GM19351 (cell line): ENCODE measurements around the gene MPZL3.

Source experiments
- ATAC-seq: cut with Tn5 transposase; IDR thresholded peaks from one replicate; pipeline ENCODE4 v1.9.1; 2021; ENCODE audit warnings: mild to moderate bottlenecking, moderate library complexity; ENCODE audit not compliant: unreplicated experiment

MPZL3 gene, protein sequence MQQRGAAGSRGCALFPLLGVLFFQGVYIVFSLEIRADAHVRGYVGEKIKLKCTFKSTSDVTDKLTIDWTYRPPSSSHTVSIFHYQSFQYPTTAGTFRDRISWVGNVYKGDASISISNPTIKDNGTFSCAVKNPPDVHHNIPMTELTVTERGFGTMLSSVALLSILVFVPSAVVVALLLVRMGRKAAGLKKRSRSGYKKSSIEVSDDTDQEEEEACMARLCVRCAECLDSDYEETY

GRCh38 chr11:118251858-118252652, at the start of gene MPZL3:
Gene MPZL3 (minus strand): TSS chr11:118252365. CDS start chr11:118252294, 71 bp downstream.
- ATAC-seq = peak; percentile 73

DNA sequence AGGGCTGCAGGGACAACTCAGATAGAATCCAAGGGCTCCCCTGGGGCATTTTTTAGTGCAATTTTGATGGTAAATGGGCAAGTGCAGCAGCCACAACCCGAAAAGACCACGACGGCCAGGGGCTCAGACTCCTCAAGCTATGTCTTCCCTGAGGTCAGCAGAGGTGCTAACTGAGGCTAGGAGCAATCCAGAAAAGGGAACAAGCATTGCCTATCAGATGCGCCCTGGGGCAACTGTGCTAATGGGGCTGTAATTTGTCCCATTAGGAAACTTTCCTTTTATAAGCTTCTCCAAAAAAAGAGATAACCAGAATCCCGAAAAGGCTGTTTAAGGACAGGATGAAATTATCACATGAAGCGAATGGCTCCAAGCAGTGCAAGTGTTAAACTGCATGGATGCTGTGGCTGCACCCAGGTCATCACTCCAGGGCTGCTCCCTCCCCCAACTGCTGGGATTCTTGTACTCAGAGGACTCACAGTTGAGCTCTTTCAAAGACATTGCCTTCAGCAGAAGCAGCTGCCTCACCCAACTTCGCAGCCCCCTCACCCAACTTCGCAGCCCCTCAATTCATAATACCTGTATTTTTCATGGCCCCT, 49.5 kb upstream of the MPZL3 start:
- ATAC-seq = no peak

DNA sequence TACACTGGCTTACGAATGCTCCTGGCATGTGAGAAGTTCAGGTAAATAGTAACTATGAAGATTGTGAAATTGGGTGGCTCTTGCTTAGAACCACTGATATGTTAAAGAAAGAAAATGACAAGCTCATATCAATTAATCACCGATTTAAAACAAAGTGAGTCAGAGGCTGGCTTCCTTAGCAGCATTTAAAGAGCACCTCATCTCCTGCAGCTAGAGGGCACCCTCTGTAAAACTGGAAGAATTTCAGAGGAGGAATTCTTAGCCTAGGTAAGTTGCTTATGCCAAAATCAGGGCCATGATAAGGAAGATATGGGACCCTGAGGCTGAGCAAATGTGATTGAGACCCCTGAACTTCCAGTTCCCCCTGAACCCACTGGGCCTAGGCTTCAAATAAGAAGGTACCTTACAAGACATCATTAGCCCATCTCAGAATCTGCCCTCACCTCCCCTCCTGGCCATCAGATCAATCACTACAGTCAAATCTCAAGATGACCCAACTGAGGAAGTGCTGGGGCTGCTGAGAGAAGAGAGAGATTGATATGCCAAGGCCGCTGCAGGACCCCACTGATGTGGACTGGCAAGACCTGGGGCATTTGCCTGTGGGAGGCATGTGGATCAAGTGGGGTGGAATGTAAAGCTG, 43.8 kb upstream of the MPZL3 start:
- no peak for ATAC-seq

DNA sequence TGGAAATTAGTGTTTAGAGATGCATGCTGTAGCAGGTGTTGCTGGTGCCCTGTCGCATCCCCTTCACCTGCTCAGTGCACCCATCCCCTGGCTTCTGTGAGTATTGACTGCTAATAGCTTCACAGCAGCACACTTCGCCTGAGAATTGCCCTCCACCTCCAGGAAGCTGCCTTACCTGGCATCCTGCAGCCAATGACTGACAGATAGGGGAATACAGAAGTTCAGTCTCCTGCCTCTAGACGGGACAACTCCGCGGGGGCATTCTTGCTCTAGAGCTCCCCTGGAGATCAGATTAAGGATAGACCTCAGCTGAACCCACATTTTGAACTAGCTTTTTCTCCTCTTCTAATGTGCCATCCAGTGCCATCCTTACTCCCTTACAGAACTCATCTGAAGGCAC, 43.0 kb upstream of the MPZL3 start:
- no peak for ATAC-seq

DNA sequence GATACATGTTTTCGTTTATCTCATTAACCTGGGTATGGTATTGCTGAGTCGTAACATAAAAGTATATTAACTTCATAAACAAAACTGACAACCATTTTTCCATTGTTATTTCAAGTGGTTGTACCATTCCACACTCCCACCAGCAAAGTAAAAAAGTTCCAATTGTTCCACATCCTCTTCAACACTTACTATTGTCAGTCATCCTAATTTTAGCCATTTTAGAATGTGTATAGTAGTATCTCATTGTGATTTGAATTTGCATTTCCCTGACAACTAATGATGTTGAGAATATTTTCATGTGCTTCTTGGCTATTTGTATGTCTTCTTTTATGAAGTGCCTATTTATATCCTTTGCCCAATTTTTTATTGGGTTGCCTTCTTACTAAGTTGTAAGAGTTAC, 41.9 kb upstream of the MPZL3 start:
- no peak for ATAC-seq

DNA sequence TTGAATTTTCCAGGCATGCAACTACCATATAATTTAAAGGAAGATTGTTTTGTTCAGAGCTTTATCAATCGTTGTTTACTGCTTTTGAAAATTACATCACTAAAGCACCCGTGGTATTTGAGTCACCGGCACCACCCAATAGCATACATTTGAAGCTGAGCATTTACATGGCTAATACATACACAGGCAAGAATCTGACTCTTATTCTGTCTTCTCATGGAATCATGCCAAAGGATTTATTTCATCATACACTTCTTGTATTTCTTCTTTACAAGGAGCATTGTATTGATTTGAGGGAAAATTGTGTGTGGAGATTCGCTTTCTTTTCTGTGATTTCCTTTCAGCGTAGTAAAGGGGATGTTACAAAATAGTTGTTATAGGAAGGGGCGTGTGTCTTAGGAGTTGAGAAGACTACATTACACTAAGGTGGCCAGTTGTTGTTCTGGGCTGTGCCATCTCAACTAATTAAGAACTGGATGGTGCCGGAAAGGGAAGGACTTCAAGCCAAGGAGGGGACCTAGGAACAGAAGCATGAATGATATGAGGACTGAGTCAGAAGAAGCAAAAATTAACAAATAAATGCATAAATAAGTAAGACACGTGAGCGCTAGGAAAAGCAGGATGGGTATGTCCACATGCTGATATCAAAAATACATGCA, 39.4 kb upstream of the MPZL3 start:
- no peak for ATAC-seq

GRCh38 chr11:118290923-118291322, 38.8 kb upstream of the MPZL3 start:
- no peak for ATAC-seq

- ATAC-seq = no peak
These were observed 37.2 kb upstream of the MPZL3 start for GRCh38 chr11:118289401-118289800.

DNA sequence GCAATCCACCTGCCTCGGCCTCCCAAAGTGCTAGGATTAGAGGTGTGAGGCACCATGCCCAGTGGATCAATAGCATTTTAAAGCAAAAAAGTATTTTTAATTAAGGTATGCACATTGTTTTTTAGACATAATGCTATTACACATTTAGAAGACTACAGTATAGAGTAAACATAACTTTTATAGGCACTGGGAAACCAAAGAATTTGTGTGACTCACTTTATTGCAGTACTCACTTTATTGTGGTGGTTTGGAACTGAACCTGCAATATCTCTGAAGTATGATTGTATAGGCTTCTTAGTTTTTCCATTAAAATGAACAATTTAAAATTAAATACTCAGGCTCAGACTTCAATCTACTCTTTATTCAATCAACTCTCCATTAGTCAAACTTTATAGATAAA, 34.8 kb upstream of the MPZL3 start:
- ATAC-seq = no peak

GRCh38 chr11:118286545-118286944, 34.4 kb upstream of the MPZL3 start:
- ATAC-seq = no peak

GRCh38 chr11:118283756-118284350, 31.7 kb upstream of the MPZL3 start:
- ATAC-seq = no peak

DNA sequence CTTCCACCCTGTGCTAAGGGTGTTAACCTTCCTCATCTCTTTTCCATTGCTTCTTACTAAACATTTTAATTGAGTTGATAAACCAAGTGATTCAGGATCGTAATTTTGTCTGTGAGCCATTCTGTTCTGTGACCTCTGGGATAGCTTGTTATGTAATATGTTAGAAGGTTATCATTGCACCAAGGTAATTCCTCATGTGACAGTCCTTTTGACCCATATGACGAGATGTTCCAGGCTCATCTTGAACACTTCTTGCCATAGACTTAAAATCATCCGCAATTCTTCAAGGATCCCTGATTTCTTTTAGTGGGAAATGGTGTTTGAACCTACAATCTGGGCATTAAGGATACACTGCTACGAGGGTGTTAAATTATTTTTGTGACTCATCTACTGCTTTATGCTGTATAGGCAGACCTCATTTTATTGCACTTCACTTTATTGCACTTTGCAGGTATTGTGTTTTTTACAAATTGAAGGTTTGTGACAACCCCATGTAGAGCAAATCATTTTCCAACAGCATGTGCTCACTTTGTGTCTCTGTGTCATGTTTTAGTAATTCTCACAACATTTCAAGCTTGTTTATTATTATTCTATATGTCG, 31.0 kb upstream of the MPZL3 start:
- no peak for ATAC-seq

- ATAC-seq = no peak
These were observed 30.4 kb upstream of the MPZL3 start for GRCh38 chr11:118282606-118283005.

DNA sequence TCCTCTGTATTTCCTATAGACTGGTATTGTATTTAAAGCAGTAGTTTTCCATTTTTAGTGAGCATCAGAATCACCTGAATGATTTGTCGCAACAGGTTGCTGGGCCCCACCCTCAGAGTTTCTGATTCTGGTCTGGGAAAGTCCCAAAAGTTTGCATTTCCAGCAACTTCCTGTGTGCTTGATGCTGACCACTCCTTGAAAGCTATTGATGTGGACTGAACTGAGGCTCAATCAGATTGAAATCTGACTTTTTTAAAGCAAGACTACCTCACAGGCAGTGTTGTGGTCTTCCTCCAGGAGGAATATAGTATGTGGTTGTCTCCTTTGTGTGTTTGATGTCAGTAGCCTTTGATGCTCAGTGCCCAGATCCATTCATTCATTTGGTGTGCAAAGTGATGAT, 29.1 kb upstream of the MPZL3 start:
- ATAC-seq = no peak

DNA sequence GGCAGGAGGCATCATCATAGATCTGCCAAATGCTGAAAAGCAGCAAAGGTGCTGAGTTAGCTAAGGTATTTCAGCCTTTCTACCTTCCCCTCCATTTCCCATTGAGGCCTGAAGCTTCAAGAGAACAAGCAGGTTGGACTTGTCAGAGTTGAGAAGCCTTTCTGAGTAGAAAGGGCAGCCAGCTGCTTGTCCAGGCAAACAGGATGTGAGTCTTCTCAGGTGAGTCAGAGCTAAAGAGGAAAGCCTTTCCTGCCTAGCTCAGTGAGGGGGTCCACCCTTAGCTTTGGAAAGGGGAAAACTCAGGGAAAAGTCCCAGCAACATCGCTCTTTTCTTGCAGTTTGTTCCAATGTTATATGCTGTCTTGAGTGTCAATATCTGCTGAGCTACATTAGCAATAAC, 25.1 kb upstream of the MPZL3 start:
- ATAC-seq = no peak

DNA sequence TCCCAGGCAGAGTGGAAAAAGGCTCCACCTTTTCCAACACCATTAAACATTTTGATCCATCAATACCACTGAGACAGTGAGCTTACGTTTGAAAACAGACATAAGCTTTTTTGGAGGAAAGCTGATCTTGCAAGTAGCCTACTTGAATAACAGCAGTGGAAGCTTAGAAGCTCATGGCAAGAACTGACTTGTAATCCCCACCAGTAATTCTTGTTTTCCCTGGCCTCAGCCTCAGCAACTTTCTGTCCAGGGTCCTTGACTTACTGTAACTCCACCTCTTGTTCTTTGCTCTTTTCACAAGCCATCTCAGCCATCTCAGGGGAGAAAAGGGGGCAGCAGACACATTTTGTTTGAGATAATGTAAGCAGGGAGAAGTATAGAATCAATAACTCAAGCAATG, 24.3 kb upstream of the MPZL3 start:
- ATAC-seq = no peak

DNA sequence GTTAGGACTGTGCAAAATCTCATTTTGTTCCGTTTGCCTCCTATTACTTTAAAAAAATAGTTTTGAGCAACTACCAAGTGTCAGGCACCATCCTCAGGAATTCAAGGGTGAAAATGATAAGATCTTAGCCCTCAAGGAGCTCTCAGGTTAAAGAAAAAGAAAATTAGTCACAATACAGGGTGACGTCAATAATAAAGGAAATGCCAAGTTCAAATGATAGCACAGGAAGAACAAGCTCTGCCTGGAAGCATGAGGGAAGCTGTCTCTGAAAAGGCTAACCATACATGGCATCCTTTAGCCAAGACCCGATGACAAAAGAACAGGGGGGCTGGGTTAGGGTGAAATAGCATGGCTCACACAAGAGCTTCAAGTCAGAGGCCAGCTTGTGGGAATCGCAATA, 23.0 kb upstream of the MPZL3 start:
- no peak for ATAC-seq

DNA sequence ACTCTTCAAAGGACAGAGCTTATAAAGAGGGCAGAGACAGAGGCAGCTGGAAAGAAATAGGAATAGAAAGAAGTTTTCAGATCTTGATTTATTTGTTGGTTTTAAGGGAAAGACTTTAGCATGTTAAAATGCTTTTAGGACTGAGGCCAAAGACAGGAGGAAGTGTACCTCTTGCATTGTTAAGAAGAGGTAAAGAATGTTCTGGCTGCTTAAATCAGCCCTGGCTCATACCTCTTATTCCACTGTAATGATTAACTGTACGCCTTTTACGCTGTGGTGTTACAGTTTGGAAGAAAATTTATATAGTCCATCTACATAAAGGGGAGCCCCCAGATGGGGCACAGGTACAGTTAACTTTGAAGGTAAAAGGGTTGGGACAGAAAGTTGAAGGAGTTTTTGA, 22.0 kb upstream of the MPZL3 start:
- no peak for ATAC-seq

GRCh38 chr11:118272001-118272400, 19.8 kb upstream of the MPZL3 start:
- ATAC-seq = no peak

- no peak for ATAC-seq
These were observed 15.3 kb upstream of the MPZL3 start for GRCh38 chr11:118267486-118267885.
